Type B pancreatic cell (in vitro differentiated cells): ENCODE measurements around the gene CCDC87. TPM values are rescaled to one million over a fixed set of nuclear protein-coding genes. Genes with fewer than 3 reads are reported as not detected.

Experiments
- DNase-seq: peaks from one replicate; pipeline ENCODE4 v3.0.0; 2021; ENCODE audit warnings: mixed read lengths; ENCODE audit not compliant: unreplicated experiment; ENCODE audit errors: extremely low spot score
- H3K27ac Mint-ChIP-seq: 2 replicates; pipeline ENCODE4 v1.8.0; 2021; ENCODE audit warnings: mild to moderate bottlenecking, mixed read lengths
- H3K27me3 Mint-ChIP-seq: 2 replicates; pipeline ENCODE4 v1.8.0; 2021; ENCODE audit warnings: mixed read lengths
- H3K36me3 Mint-ChIP-seq: 2 replicates; pipeline ENCODE4 v1.8.0; 2021; ENCODE audit warnings: mixed read lengths
- H3K4me1 Mint-ChIP-seq: one replicate; pipeline ENCODE4 v1.8.0; 2021; ENCODE audit warnings: mixed read lengths; ENCODE audit not compliant: unreplicated experiment
- H3K4me3 Mint-ChIP-seq: 2 replicates; pipeline ENCODE4 v1.8.0; 2021; ENCODE audit warnings: mild to moderate bottlenecking, mixed read lengths
- H3K9me3 Mint-ChIP-seq: 2 replicates; pipeline ENCODE4 v1.8.0; 2021; ENCODE audit warnings: mixed read lengths
- total RNA-seq: library from RNA; stranded (reverse); gene quantifications from 2 replicates; pipeline ENCODE4 v1.2.1, GENCODE V29; 2021; ENCODE audit warnings: low replicate concordance
- TF ChIP-seq, protein P1 (sequence below): fragments of 200-600 bp; sonication (generic); conservative IDR thresholded peaks from 2 replicates; pipeline ENCODE4 v1.5.0; 2021; ENCODE audit warnings: antibody characterized with exemption, mild to moderate bottlenecking

The CCDC87 gene
- total RNA-seq, 1 donor from 2014 or later: 0.94 TPM

DNA sequence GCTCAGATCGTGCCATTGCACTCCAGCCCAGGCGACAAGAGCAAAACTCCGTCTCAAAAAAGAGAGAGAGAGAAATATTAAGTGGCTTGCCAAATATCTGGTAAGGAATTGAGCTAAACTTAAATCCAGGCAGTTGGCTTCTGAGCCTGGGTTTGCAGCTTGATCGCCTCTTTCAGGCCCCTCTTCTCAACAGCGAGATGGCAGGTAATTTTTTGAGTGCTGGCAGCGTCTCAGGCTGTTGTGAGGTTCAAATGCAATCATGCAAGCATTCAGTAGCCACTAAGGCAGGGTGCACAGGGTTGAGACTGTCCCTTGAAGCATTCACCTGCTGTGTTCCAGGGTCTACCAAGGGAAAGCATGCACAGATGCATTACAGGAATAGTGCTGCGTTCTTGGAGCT, 23.8 kb downstream of the CCDC87 start:
- TF ChIP-seq, protein P1, sequence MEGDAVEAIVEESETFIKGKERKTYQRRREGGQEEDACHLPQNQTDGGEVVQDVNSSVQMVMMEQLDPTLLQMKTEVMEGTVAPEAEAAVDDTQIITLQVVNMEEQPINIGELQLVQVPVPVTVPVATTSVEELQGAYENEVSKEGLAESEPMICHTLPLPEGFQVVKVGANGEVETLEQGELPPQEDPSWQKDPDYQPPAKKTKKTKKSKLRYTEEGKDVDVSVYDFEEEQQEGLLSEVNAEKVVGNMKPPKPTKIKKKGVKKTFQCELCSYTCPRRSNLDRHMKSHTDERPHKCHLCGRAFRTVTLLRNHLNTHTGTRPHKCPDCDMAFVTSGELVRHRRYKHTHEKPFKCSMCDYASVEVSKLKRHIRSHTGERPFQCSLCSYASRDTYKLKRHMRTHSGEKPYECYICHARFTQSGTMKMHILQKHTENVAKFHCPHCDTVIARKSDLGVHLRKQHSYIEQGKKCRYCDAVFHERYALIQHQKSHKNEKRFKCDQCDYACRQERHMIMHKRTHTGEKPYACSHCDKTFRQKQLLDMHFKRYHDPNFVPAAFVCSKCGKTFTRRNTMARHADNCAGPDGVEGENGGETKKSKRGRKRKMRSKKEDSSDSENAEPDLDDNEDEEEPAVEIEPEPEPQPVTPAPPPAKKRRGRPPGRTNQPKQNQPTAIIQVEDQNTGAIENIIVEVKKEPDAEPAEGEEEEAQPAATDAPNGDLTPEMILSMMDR: no peak
- Mint-ChIP-seq H3K36me3 (no peaks in the 10 kb centered on the region), H3K9me3 (no peaks in the 10 kb centered on the region), H3K4me3 (no peak overlapping the region), H3K27ac (no peak overlapping the region), H3K4me1 (no peaks in the 10 kb centered on the region), H3K27me3 (peaks cover 6% of the 10 kb centered on the region)
- DNase-seq: no peak

DNA sequence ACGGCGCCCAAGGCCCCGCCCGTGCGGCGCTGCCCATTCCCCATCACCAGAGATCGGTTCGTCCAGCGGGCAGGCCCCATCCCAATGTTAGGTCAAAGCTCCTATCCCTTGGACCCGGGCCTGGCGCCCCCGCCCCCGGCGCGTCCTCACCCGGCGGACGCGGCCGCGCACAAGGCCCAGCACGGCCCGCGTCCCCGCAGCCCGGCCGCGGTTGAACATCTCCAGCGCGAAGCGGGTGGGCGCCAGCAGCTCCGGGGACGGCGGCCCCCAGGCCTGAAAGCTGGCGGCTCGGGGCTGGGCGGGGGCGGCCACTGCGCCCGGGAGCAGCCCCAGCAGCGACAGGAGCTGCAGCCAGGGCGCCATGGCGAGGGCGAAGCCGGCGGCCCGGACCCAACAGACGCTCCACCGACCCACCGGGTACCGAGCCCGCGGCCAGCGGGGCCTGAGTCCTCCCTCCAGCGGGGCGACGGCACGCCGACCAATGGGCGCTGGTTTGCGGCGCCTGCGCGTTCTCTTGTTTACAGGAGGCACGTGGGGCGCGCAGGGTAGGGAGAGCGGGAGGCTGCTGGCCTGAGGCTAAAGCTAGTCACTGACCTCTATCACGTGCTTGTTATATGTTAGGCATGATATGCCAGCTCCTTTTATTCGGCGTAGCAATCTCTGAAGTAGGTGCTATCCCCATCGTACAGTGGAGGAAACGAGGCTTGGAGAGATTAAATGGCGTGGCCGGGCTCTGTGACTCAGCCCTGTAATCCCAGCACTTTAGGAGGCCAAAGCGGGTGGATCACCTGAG, 24.5 kb downstream of the CCDC87 start, which contains the start of gene CTSF:
TSS of gene CTSF (minus strand) at position 483 of the 793 bp plus-strand sequence. CDS start at position 363, 120 bp downstream.
- TF ChIP-seq, protein P1: no peak
- no peaks in the 10 kb centered on the region for H3K27me3 Mint-ChIP-seq
- no peaks in the 10 kb centered on the region for H3K4me1 Mint-ChIP-seq
- DNase-seq: no peak
- no peak within 1 kb of the TSS for H3K4me3 Mint-ChIP-seq
- no peaks in the 10 kb centered on the region for H3K36me3 Mint-ChIP-seq
- H3K9me3 Mint-ChIP-seq: no peaks in the 10 kb centered on the region
- no peak within 1 kb of the TSS for H3K27ac Mint-ChIP-seq

DNA sequence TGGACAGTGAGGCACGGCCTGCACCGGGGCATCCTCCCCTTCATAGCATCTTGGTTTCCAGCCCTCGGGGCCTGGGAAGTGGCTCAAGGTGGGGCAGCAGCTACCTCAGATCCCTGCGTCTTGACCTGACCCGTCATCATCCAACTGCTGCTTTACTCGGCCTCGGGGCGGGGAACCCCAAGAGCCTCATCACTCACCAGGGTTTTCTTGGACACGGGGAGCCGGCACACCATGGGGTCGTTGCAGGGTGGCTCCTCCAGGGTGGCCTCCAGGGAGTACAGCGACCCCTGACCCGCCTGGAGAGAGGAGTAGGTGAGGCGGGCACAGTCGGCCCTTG, 25.1 kb downstream of the CCDC87 start:
- TF ChIP-seq, protein P1: no peak
- no peak overlapping the region for H3K27ac Mint-ChIP-seq
- H3K36me3 Mint-ChIP-seq: no peaks in the 10 kb centered on the region
- H3K27me3 Mint-ChIP-seq: no peaks in the 10 kb centered on the region
- H3K4me1 Mint-ChIP-seq: no peaks in the 10 kb centered on the region
- H3K9me3 Mint-ChIP-seq: no peaks in the 10 kb centered on the region
- H3K4me3 Mint-ChIP-seq: no peak overlapping the region
- no peak for DNase-seq

DNA sequence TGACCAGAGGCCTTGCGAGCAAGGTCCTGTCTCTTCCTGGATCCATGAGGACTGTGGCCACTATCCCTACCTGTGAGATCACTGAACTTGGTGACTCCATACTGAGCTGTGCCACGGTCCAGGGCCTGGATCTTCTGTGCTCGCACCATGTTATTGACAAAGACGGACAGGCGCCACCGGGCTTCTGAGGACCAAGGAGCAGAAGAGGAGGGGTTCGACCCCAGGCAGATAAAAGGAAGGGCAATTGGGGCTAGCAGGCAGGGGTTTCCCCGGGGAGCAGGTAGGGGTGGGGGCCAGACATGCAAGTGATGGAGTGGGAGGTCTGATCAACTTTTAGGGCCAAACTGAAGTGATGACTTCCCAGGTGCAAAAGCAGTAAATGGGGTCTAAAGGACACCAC, 26.6 kb downstream of the CCDC87 start:
- H3K27me3 Mint-ChIP-seq: no peaks in the 10 kb centered on the region
- H3K27ac Mint-ChIP-seq: no peak overlapping the region
- DNase-seq: no peak
- TF ChIP-seq, protein P1: no peak
- H3K9me3 Mint-ChIP-seq: no peaks in the 10 kb centered on the region
- no peak overlapping the region for H3K4me3 Mint-ChIP-seq
- H3K36me3 Mint-ChIP-seq: no peaks in the 10 kb centered on the region
- H3K4me1 Mint-ChIP-seq: no peaks in the 10 kb centered on the region

DNA sequence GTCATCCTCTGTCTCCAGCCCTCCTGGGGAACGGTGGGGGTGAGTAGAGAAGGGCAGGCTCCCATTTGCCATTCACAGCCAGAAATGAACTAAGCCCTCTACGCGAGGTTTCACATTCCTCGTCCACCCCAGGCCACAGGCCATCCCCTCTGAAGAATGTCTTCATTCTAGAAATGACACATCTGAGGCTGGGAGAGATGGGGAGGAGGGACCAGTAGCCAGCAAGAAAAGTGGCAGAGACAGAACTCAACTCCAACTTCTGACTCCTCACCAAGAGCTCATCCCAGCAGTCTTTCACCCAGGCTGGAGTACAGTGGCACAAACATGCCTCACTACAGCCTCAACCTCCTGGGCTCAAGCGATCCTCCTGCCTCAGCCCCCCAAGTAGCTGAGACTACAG, 27.9 kb downstream of the CCDC87 start:
- no peak overlapping the region for H3K4me3 Mint-ChIP-seq
- no peaks in the 10 kb centered on the region for H3K36me3 Mint-ChIP-seq
- H3K27me3 Mint-ChIP-seq: no peaks in the 10 kb centered on the region
- TF ChIP-seq, protein P1: no peak
- no peaks in the 10 kb centered on the region for H3K9me3 Mint-ChIP-seq
- no peaks in the 10 kb centered on the region for H3K4me1 Mint-ChIP-seq
- no peak for DNase-seq
- no peak overlapping the region for H3K27ac Mint-ChIP-seq
